ENCODE results near the gene ACSM3. TPM values are rescaled to one million over a fixed set of nuclear protein-coding genes. Genes with fewer than 3 reads are reported as not detected.
"Not testable (repeated sequence)": the region's sequence is repeated elsewhere in the genome, so short reads cannot be mapped to it uniquely, and the experiment has no call there.

Gene ACSM3, protein sequence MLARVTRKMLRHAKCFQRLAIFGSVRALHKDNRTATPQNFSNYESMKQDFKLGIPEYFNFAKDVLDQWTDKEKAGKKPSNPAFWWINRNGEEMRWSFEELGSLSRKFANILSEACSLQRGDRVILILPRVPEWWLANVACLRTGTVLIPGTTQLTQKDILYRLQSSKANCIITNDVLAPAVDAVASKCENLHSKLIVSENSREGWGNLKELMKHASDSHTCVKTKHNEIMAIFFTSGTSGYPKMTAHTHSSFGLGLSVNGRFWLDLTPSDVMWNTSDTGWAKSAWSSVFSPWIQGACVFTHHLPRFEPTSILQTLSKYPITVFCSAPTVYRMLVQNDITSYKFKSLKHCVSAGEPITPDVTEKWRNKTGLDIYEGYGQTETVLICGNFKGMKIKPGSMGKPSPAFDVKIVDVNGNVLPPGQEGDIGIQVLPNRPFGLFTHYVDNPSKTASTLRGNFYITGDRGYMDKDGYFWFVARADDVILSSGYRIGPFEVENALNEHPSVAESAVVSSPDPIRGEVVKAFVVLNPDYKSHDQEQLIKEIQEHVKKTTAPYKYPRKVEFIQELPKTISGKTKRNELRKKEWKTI
- total RNA-seq = 10 to 100 TPM in 2 of 4 donors, 1 to 10 TPM in 2; 2.1 to 16.4 (median 11.7) TPM

DNA sequence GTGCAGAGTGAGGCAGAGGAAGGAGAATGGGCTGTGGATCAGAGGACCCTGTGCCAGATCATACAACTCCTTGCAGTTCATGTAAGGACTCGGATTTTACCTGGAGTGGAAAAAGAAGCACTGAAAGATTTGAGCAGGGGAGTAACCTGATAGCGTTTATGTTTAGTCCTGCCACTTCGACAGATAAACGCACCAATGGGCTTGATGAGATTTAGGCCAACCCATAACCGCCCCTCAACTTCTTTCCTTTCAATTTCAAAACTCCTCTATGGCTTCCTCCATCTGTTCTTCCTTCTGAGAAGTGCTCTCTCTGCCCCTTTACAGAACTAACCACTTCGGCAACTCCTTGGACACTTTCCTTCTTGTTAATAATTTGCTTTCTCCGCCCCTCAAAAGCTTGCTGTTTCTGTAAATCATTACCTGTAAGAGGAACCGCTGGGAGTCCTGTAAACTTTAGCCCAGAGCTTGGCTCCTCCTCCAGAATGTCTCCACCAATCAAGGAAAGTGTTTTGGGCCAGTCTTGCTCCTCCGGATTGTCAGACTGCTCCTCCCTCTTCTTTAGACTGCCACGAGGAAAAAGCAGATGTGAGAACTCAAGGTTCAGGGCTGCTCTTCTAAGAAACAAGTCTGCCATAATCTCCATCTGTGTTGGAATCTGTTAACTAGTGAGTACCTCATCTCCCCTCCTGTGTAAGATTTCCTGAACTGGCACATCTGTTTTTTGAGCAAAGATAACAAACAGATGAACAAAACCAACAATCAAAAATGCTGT lies at the start of gene ACSM3:
TSS of gene ACSM3 (plus strand) at position 554 of the 772 bp plus-strand sequence. CDS start 6,021 bp downstream, outside the sequence.
- peaks cover 0 to 16% (median 2%) of the 10 kb centered on the region in 4 donors for H3K4me1 ChIP-seq
- TF ChIP-seq, protein P1, sequence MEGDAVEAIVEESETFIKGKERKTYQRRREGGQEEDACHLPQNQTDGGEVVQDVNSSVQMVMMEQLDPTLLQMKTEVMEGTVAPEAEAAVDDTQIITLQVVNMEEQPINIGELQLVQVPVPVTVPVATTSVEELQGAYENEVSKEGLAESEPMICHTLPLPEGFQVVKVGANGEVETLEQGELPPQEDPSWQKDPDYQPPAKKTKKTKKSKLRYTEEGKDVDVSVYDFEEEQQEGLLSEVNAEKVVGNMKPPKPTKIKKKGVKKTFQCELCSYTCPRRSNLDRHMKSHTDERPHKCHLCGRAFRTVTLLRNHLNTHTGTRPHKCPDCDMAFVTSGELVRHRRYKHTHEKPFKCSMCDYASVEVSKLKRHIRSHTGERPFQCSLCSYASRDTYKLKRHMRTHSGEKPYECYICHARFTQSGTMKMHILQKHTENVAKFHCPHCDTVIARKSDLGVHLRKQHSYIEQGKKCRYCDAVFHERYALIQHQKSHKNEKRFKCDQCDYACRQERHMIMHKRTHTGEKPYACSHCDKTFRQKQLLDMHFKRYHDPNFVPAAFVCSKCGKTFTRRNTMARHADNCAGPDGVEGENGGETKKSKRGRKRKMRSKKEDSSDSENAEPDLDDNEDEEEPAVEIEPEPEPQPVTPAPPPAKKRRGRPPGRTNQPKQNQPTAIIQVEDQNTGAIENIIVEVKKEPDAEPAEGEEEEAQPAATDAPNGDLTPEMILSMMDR (IDR thresholded peaks at IDR 0.05) = no peak
- TF ChIP-seq POLR2A (IDR thresholded peaks at IDR 0.05) = peak; percentile 15 to 57

DNA sequence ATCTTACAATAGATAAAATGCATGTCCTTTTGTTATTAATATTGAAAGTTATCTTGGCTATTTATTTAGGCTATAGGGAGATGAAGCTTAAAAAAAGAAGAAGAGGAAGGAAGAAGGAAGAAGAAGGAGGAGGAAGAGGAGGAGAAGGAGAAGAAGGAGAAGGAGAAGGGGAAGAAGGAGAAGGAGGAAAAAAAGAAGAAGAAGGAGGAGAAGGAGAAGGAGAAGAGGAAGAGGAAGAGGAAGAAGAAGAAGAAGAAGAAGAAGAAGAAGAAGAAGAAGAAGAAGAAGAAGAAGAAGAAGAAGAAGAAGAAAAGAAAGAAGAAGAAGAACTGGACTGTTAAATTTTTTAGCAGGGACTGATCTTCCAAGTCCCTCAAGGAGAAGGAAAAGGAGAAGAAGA lies 46.1 kb upstream of the ACSM3 start:
- H3K4me1 ChIP-seq, H3K36me3 ChIP-seq, H3K27me3 ChIP-seq, H3K27ac ChIP-seq, H3K4me3 ChIP-seq, H3K9me3 ChIP-seq, DNase-seq: not testable (repeated sequence)

More for the DNA sequence above, at the start of gene ACSM3:
- Histone ChIP-seq H3K27me3 (no peaks in the 10 kb centered on the region), H3K36me3 (no peaks in the 10 kb centered on the region), H3K27ac (peak within 1 kb of the TSS; percentile 63 to 85 (median 74)), H3K9me3 (no peaks in the 10 kb centered on the region), H3K4me3 (peak within 1 kb of the TSS; percentile 38 to 51 (median 41))
- peak; percentile 50 to 89 (median 66) for DNase-seq

DNA sequence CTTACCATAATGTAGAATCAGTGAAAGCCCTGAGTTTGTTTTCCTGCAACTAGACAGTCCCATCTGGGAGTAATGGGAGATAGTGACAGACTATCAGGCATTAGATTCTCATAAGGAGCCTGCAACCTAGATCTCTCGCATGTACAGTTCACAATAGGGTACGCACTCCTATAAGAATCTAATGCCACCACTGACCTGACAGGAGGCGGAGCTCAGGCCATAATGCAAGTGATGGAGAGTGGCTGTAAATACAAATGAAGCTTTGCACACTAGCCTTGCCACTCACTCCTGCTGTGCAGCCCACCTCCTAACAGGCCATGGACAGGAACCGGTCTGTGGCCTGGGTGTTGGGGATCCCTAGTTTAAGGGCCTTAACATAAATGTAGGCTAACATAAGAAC lies 43.6 kb upstream of the ACSM3 start:
- Histone ChIP-seq H3K4me1 (no peaks in the 10 kb centered on the region), H3K4me3 (no peak overlapping the region), H3K36me3 (no peaks in the 10 kb centered on the region), H3K9me3 (no peaks in the 10 kb centered on the region), H3K27ac (no peak overlapping the region), H3K27me3 (no peaks in the 10 kb centered on the region)
- TF ChIP-seq POLR2A (IDR thresholded peaks at IDR 0.05) = no peak
- TF ChIP-seq, protein P1 (IDR thresholded peaks at IDR 0.05) = no peak
- DNase-seq = no peak

DNA sequence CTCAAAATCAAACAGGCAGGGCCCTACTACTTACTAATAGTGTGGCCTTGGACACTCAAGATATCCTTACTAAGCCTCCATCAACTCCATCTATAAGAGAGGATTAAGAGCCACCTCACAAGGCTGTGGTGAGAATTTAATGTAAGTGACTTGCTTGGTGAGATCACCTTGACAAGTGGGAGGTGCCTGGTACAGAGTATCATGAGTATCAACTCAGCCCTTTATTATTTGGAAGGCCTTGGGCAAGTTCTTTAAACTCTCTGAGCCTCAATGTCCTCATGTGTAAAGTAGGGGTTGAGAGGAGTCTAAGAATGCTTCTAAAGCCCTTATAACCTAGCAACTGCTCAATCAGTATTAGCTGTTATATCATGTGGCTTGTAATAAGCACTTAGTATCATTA lies 37.2 kb upstream of the ACSM3 start:
- Histone ChIP-seq H3K27ac (no peak overlapping the region), H3K36me3 (no peaks in the 10 kb centered on the region), H3K4me3 (no peak overlapping the region), H3K4me1 (no peaks in the 10 kb centered on the region), H3K9me3 (no peaks in the 10 kb centered on the region), H3K27me3 (no peaks in the 10 kb centered on the region)
- TF ChIP-seq, protein P1 (IDR thresholded peaks at IDR 0.05) = no peak
- TF ChIP-seq POLR2A (IDR thresholded peaks at IDR 0.05) = no peak
- no peak for DNase-seq

DNA sequence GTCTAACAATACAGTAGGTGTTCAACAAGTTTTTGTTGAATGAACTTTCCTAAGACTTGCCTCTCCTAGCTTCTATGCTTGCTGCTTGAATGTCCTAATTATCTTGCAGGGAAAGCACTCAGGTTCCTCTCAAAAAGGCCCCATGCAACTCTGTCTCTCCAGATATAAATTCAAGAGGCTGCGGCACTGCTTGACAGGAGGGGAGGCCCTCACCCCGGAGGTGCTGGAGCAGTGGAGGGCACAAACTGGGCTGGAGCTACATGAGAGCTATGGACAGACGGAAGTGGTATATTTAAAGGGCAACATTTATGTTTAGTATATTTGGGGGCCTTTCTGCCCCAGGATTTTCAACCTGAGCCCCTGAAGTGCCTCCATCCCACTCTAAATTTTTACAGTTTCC lies 36.6 kb upstream of the ACSM3 start:
- no peak for DNase-seq
- H3K27me3 ChIP-seq = no peaks in the 10 kb centered on the region
- H3K4me3 ChIP-seq = no peak overlapping the region
- H3K27ac ChIP-seq = no peak overlapping the region
- TF ChIP-seq, protein P1 (IDR thresholded peaks at IDR 0.05) = no peak
- no peak for TF ChIP-seq POLR2A (IDR thresholded peaks at IDR 0.05)
- no peaks in the 10 kb centered on the region for H3K36me3 ChIP-seq
- H3K9me3 ChIP-seq = no peaks in the 10 kb centered on the region
- H3K4me1 ChIP-seq = no peaks in the 10 kb centered on the region
